HepG2 (cell line): ENCODE measurements around the gene IMP3. TPM values are rescaled to one million over a fixed set of nuclear protein-coding genes. Genes with fewer than 3 reads are reported as not detected.

ENCODE experiments used
- HNRNPL ChIP-seq: fragments of 200-400 bp; formaldehyde crosslinking; IDR thresholded peaks from 2 replicates; pipeline ENCODE4 v1.6.1; 2017; ENCODE audit warnings: mild to moderate bottlenecking, low read depth, low read length
- HNRNPLL ChIP-seq: fragments of 200-400 bp; formaldehyde crosslinking; IDR thresholded peaks from 2 replicates; pipeline ENCODE4 v1.6.1; 2017; ENCODE audit warnings: mild to moderate bottlenecking, low read depth, low read length; ENCODE audit not compliant: poor library complexity, severe bottlenecking
- KAT8 ChIP-seq: IDR thresholded peaks from 2 replicates; pipeline ENCODE4 v1.6.1; 2016; ENCODE audit warnings: missing genetic modification reagents, missing compliant biosample characterization
- MED1 ChIP-seq: sonication (generic); formaldehyde crosslinking; IDR thresholded peaks from 2 replicates; pipeline ENCODE4 v1.4.0; 2020; ENCODE audit warnings: missing genetic modification reagents
- POLR2G ChIP-seq: fragments of 200-400 bp; formaldehyde crosslinking; IDR thresholded peaks from 2 replicates; pipeline ENCODE4 v1.6.1; 2018; ENCODE audit warnings: mild to moderate bottlenecking, low read depth, low read length, moderate library complexity
- REPIN1 ChIP-seq: sonication (generic); formaldehyde crosslinking; IDR thresholded peaks from 2 replicates; pipeline ENCODE4 v1.8.0; 2022; ENCODE audit warnings: missing genetic modification reagents, low read depth, mild to moderate bottlenecking, borderline replicate concordance
- SNAI1 ChIP-seq: sonication (generic); formaldehyde crosslinking; IDR thresholded peaks from 2 replicates; pipeline ENCODE4 v1.5.0; 2020; ENCODE audit warnings: mild to moderate bottlenecking, missing genetic modification reagents, borderline replicate concordance
- SP4 ChIP-seq: sonication (generic); formaldehyde crosslinking; IDR thresholded peaks from 2 replicates; pipeline ENCODE4 v1.8.1; 2023; ENCODE audit warnings: mild to moderate bottlenecking, missing genetic modification reagents
- ZBTB21 ChIP-seq: sonication (generic); formaldehyde crosslinking; IDR thresholded peaks from 2 replicates; pipeline ENCODE4 v1.4.0; 2020; ENCODE audit warnings: missing genetic modification reagents
- ZFX ChIP-seq: sonication (generic); formaldehyde crosslinking; IDR thresholded peaks from 2 replicates; pipeline ENCODE4 v1.4.0; 2020; ENCODE audit warnings: mild to moderate bottlenecking, low read depth, missing genetic modification reagents, moderate library complexity
- ZMAT3 ChIP-seq: sonication (generic); formaldehyde crosslinking; conservative IDR thresholded peaks from 2 replicates; pipeline ENCODE4 v1.7.0; 2021; ENCODE audit warnings: missing genetic modification reagents
- ZNF224 ChIP-seq: sonication (generic); formaldehyde crosslinking; IDR thresholded peaks from 2 replicates; pipeline ENCODE4 v1.5.0; 2020; ENCODE audit warnings: mild to moderate bottlenecking, missing genetic modification reagents
- ZNF563 ChIP-seq: sonication (generic); formaldehyde crosslinking; IDR thresholded peaks from 2 replicates; pipeline ENCODE4 v1.8.0; 2022; ENCODE audit warnings: mild to moderate bottlenecking, moderate library complexity, missing genetic modification reagents
- ZNF572 ChIP-seq: sonication (generic); formaldehyde crosslinking; IDR thresholded peaks from 2 replicates; pipeline ENCODE4 v1.5.1; 2020; ENCODE audit warnings: mild to moderate bottlenecking, missing genetic modification reagents
- ZNF878 ChIP-seq: sonication (generic); formaldehyde crosslinking; IDR thresholded peaks from 2 replicates; pipeline ENCODE4 v1.8.1; 2023; ENCODE audit warnings: mild to moderate bottlenecking, missing genetic modification reagents, moderate library complexity
- ZSCAN29 ChIP-seq: sonication (generic); formaldehyde crosslinking; conservative IDR thresholded peaks from 2 replicates; pipeline ENCODE4 v1.4.0; 2020; ENCODE audit warnings: mild to moderate bottlenecking, missing genetic modification reagents
- polyA plus RNA-seq, 8 experiments: library from polyadenylated mRNA; depleted of rRNA in 3 of 8; stranded (reverse) in 7 of 8; unstranded in 1 of 8; fragments of >200 nt; fragmentation: Illumina TruSeq in 4 of 8; extraction: Trizol in 4 of 8; gene quantifications; 2 replicates each; pipeline versions ENCODE4 v1.2.1 to v1.2.3, GENCODE V29; 2011 to 2016; ENCODE audit warnings: low read depth in 4 of 8, missing spikeins in 1 of 8, mixed read lengths in 1 of 8; ENCODE audit not compliant: insufficient read depth in 1 of 8
- total RNA-seq, 5 experiments: library from RNA; depleted of rRNA; stranded (reverse); fragments of >200 nt; fragmentation: Illumina TruSeq; extraction: Trizol; gene quantifications; 2 replicates each; pipeline ENCODE4 v1.2.3, GENCODE V29; 2016; ENCODE audit warnings: low read depth in 1 of 5
- TF ChIP-seq, protein P1 (sequence below): sonication (generic); IDR thresholded peaks from 2 replicates; pipeline ENCODE4 v1.6.1; 2016; ENCODE audit warnings: low read depth, borderline replicate concordance
- TF ChIP-seq, protein P2 (sequence below), 2 experiments: sonication (generic) in 1 of 2; formaldehyde crosslinking in 1 of 2; IDR thresholded peaks; 2 replicates each; pipeline versions ENCODE4 v1.4.0 to v1.6.1; 2018 to 2020; ENCODE audit warnings: missing genetic modification reagents in 2 of 2, borderline replicate concordance in 1 of 2, low read depth in 1 of 2, mild to moderate bottlenecking in 1 of 2, missing biosample characterization in 1 of 2
- TF ChIP-seq, protein P3 (sequence below): sonication (generic); formaldehyde crosslinking; IDR thresholded peaks from 2 replicates; pipeline ENCODE4 v1.4.0; 2020; ENCODE audit warnings: missing genetic modification reagents, borderline replicate concordance
- TF ChIP-seq, protein P4 (sequence below): sonication (generic); formaldehyde crosslinking; IDR thresholded peaks from 2 replicates; pipeline ENCODE4 v1.5.0; 2020; ENCODE audit warnings: missing genetic modification reagents
- TF ChIP-seq, protein P5 (sequence below): IDR thresholded peaks from 2 replicates; pipeline ENCODE4 v1.6.1; 2018; ENCODE audit warnings: missing genetic modification reagents

The IMP3 gene
- total and polyA plus RNA-seq, 2 of the 13 experiments (the other 11 are each of a cell fraction or from before 2014, with no cell fraction given) = 38.3 to 143 TPM

DNA sequence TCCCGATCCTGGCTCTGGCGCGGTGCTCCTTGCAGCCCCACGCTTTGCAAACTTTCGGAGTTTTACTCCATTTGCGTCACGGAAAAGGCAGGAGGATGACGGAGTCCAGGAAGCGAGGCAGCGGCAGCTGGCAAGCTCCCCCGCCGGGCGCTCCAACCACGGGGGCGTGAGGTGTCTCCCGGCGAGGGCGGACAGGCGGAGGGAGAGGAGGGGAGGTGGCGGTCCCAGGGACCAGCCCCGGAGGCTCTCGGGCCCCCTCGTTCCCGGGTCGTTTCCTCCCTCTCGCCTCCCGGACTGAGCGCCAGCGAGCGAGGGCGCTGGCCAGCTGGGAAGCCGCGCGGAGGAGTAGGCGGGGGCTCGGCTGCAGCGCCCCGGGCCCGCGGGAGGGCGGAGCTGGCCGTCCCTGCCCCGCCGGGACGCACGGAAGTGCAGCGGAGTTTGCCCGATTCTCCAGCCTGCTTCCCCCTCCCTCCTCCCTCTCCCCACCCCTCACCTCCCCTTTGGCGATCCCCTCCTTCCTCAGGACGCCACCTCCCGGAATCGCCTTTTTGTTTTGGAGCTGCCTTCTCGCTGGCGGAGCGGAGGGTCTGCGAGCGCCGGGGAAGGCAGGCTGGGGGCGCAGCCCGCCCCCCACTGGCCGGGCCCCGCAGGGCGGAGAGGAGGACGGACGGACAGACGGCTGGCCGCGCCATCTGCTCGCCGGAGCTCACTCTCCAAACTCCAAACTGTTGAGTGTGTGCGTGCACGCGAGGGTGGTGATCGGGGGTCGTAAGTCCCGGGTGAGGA lies 7.5 kb upstream of the IMP3 start, which contains the start of gene SNX33 (continued):
- TF ChIP-seq HNRNPLL (peak; percentile 92), REPIN1 (CRISPR knock-in tag) (peak; percentile 88), HNRNPL (0 out of 2 replicates have a peak, but pooled peaks have one; percentile 11), ZMAT3 (CRISPR knock-in tag) (peak; percentile 52; the same call in 1 of the 2 replicates), ZBTB21 (CRISPR knock-in tag) (peak; percentile 57), KAT8 (CRISPR knock-in tag) (peak; percentile 17; the same call in 1 of the 2 replicates), ZNF563 (no peak), ZNF572 (CRISPR knock-in tag) (peak; percentile 34; the same call in 1 of the 2 replicates), SNAI1 (CRISPR knock-in tag) (no peak), ZSCAN29 (CRISPR knock-in tag) (0 out of 2 replicates have a peak, but pooled peaks have one; percentile 31), SP4 (CRISPR knock-in tag) (0 out of 2 replicates have a peak, but pooled peaks have one; percentile 29), ZNF878 (CRISPR knock-in tag) (0 out of 2 replicates have a peak, but pooled peaks have one; percentile 45), POLR2G (peak; percentile 64), ZNF224 (CRISPR knock-in tag) (peak; percentile 25; the same call in 1 of the 2 replicates), MED1 (CRISPR knock-in tag) (peak; percentile 46), ZFX (CRISPR knock-in tag) (peak; percentile 63)
- TF ChIP-seq, protein P1, sequence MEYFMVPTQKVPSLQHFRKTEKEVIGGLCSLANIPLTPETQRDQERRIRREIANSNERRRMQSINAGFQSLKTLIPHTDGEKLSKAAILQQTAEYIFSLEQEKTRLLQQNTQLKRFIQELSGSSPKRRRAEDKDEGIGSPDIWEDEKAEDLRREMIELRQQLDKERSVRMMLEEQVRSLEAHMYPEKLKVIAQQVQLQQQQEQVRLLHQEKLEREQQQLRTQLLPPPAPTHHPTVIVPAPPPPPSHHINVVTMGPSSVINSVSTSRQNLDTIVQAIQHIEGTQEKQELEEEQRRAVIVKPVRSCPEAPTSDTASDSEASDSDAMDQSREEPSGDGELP = peak; percentile 87; the same call in 1 of the 2 replicates
- TF ChIP-seq, protein P2, sequence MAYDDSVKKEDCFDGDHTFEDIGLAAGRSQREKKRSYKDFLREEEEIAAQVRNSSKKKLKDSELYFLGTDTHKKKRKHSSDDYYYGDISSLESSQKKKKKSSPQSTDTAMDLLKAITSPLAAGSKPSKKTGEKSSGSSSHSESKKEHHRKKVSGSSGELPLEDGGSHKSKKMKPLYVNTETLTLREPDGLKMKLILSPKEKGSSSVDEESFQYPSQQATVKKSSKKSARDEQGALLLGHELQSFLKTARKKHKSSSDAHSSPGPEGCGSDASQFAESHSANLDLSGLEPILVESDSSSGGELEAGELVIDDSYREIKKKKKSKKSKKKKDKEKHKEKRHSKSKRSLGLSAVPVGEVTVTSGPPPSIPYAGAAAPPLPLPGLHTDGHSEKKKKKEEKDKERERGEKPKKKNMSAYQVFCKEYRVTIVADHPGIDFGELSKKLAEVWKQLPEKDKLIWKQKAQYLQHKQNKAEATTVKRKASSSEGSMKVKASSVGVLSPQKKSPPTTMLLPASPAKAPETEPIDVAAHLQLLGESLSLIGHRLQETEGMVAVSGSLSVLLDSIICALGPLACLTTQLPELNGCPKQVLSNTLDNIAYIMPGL (CRISPR knock-in tag; IDR thresholded peaks at IDR 0.05; ENCODE audit: borderline replicate concordance in 1 of 2, low read depth in 1 of 2) = peak; percentile 90 to 91
- TF ChIP-seq, protein P3, sequence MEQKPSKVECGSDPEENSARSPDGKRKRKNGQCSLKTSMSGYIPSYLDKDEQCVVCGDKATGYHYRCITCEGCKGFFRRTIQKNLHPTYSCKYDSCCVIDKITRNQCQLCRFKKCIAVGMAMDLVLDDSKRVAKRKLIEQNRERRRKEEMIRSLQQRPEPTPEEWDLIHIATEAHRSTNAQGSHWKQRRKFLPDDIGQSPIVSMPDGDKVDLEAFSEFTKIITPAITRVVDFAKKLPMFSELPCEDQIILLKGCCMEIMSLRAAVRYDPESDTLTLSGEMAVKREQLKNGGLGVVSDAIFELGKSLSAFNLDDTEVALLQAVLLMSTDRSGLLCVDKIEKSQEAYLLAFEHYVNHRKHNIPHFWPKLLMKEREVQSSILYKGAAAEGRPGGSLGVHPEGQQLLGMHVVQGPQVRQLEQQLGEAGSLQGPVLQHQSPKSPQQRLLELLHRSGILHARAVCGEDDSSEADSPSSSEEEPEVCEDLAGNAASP (CRISPR knock-in tag) = peak; percentile 13; the same call in 1 of the 2 replicates
- TF ChIP-seq, protein P4, sequence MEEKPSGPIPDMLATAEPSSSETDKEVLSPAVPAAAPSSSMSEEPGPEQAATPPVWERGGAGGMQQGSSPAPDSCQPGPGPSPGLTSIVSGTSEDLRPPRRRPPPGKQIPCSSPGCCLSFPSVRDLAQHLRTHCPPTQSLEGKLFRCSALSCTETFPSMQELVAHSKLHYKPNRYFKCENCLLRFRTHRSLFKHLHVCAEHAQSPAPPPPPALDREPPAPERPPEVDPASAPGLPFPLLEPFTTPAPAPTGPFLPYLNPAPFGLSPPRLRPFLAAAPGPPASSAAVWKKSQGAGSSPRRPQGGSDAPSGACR = peak; percentile 35; the same call in 1 of the 2 replicates
- TF ChIP-seq, protein P5, sequence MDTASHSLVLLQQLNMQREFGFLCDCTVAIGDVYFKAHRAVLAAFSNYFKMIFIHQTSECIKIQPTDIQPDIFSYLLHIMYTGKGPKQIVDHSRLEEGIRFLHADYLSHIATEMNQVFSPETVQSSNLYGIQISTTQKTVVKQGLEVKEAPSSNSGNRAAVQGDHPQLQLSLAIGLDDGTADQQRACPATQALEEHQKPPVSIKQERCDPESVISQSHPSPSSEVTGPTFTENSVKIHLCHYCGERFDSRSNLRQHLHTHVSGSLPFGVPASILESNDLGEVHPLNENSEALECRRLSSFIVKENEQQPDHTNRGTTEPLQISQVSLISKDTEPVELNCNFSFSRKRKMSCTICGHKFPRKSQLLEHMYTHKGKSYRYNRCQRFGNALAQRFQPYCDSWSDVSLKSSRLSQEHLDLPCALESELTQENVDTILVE (CRISPR knock-in tag) = peak; percentile 52; the same call in 1 of the 2 replicates
